ENCODE measurements around the gene PTPN11.
"Not testable (repeated sequence)": the region's sequence is repeated elsewhere in the genome, so short reads cannot be mapped to it uniquely, and the experiment has no call there.

Gene PTPN11

GRCh38 chr12:112433551-112433950 lies 14.8 kb downstream of the PTPN11 start:
- H3F3A ChIP-seq (ENCODE audit: low read depth): no peaks in the 10 kb centered on the region
- peaks cover 61% of the 10 kb centered on the region for H3K79me2 ChIP-seq (ENCODE audit: insufficient read depth, low read length)
- H3K4me1 ChIP-seq (ENCODE audit: insufficient read depth, low read length, poor library complexity, severe bottlenecking): peaks cover 11% of the 10 kb centered on the region
- peaks cover 26% of the 10 kb centered on the region for H4K20me1 ChIP-seq (ENCODE audit: insufficient read depth, low read length, poor library complexity, severe bottlenecking)
- H3K27me3 ChIP-seq (ENCODE audit: insufficient read depth, low read length, poor library complexity, severe bottlenecking): no peaks in the 10 kb centered on the region
- H2AFZ ChIP-seq (ENCODE audit: low read length): no peak overlapping the region
- no peaks in the 10 kb centered on the region for H3K9me2 ChIP-seq (replicated peaks; ENCODE audit: low read depth, low read length)
- H3K4me2 ChIP-seq (ENCODE audit: low read depth, low read length, poor library complexity, severe bottlenecking): no peak overlapping the region
- no peaks in the 10 kb centered on the region for H3K9me3 ChIP-seq (ENCODE audit: insufficient read depth, low read depth, low read length)
- no peaks in the 10 kb centered on the region for H3K36me3 ChIP-seq (ENCODE audit: insufficient read depth, low read length)
- no peak overlapping the region for H3K9ac ChIP-seq (ENCODE audit: low read depth, low read length, poor library complexity, severe bottlenecking)
- TF ChIP-seq, protein P1, sequence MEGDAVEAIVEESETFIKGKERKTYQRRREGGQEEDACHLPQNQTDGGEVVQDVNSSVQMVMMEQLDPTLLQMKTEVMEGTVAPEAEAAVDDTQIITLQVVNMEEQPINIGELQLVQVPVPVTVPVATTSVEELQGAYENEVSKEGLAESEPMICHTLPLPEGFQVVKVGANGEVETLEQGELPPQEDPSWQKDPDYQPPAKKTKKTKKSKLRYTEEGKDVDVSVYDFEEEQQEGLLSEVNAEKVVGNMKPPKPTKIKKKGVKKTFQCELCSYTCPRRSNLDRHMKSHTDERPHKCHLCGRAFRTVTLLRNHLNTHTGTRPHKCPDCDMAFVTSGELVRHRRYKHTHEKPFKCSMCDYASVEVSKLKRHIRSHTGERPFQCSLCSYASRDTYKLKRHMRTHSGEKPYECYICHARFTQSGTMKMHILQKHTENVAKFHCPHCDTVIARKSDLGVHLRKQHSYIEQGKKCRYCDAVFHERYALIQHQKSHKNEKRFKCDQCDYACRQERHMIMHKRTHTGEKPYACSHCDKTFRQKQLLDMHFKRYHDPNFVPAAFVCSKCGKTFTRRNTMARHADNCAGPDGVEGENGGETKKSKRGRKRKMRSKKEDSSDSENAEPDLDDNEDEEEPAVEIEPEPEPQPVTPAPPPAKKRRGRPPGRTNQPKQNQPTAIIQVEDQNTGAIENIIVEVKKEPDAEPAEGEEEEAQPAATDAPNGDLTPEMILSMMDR (conservative IDR thresholded peaks at IDR 0.05; ENCODE audit: low read length): no peak
- no peak for TF ChIP-seq EZH2phosphoT487 (IDR thresholded peaks at IDR 0.05; ENCODE audit: borderline replicate concordance)
- H3K4me3 ChIP-seq (ENCODE audit: low read length, poor library complexity, severe bottlenecking): no peak overlapping the region

DNA sequence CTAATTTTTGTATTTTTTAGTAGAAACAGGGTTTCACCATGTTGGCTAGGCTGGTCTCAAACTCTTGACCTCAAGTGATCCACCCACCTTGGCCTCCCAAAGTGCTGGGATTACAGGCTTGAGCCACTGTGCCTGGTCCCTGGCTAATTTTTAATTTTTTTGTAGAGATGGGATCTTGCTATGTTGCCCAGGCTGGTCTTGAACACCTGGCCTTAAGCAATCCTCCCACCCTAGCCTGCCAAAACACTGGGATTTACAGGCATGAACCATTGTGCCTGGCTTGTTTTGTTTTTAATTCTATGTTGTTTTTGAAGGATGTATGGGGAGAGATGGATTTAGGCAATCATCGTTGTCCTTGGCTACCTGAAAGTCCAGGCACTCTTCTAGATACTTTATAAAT lies 19.9 kb downstream of the PTPN11 start:
- H3F3A ChIP-seq (ENCODE audit: low read depth); H3K4me1 ChIP-seq (ENCODE audit: insufficient read depth, low read length, poor library complexity, severe bottlenecking); H3K9me2 ChIP-seq (replicated peaks; ENCODE audit: low read depth, low read length); H3K27me3 ChIP-seq (ENCODE audit: insufficient read depth, low read length, poor library complexity, severe bottlenecking); H3K9ac ChIP-seq (ENCODE audit: low read depth, low read length, poor library complexity, severe bottlenecking); H3K9me3 ChIP-seq (ENCODE audit: insufficient read depth, low read depth, low read length); H3K4me2 ChIP-seq (ENCODE audit: low read depth, low read length, poor library complexity, severe bottlenecking); H3K36me3 ChIP-seq (ENCODE audit: insufficient read depth, low read length); H2AFZ ChIP-seq (ENCODE audit: low read length); H3K4me3 ChIP-seq (ENCODE audit: low read length, poor library complexity, severe bottlenecking): not testable (repeated sequence)
- Histone ChIP-seq H3K79me2 (ENCODE audit: insufficient read depth, low read length) (peaks cover 36% of the 10 kb centered on the region; the same call in 1 of the 2 replicates), H4K20me1 (ENCODE audit: insufficient read depth, low read length, poor library complexity, severe bottlenecking) (peaks cover 13% of the 10 kb centered on the region)

- Histone ChIP-seq H3K36me3 (ENCODE audit: insufficient read depth, low read length) (no peaks in the 10 kb centered on the region), H3K9me3 (ENCODE audit: insufficient read depth, low read depth, low read length) (no peaks in the 10 kb centered on the region), H3K27me3 (ENCODE audit: insufficient read depth, low read length, poor library complexity, severe bottlenecking) (no peaks in the 10 kb centered on the region), H3K4me2 (ENCODE audit: low read depth, low read length, poor library complexity, severe bottlenecking) (no peak overlapping the region), H2AFZ (ENCODE audit: low read length) (no peak overlapping the region), H3K4me1 (ENCODE audit: insufficient read depth, low read length, poor library complexity, severe bottlenecking) (no peaks in the 10 kb centered on the region), H4K20me1 (ENCODE audit: insufficient read depth, low read length, poor library complexity, severe bottlenecking) (peaks cover 13% of the 10 kb centered on the region), H3K4me3 (ENCODE audit: low read length, poor library complexity, severe bottlenecking) (no peak overlapping the region), H3F3A (ENCODE audit: low read depth) (no peaks in the 10 kb centered on the region), H3K9me2 (replicated peaks; ENCODE audit: low read depth, low read length) (no peaks in the 10 kb centered on the region), H3K79me2 (ENCODE audit: insufficient read depth, low read length) (peaks cover 40% of the 10 kb centered on the region), H3K9ac (ENCODE audit: low read depth, low read length, poor library complexity, severe bottlenecking) (no peak overlapping the region)
- TF ChIP-seq, protein P1 (conservative IDR thresholded peaks at IDR 0.05; ENCODE audit: low read length): no peak
- TF ChIP-seq EZH2phosphoT487 (IDR thresholded peaks at IDR 0.05; ENCODE audit: borderline replicate concordance): no peak
These were observed 21.0 kb downstream of the PTPN11 start for GRCh38 chr12:112439769-112440168.

DNA sequence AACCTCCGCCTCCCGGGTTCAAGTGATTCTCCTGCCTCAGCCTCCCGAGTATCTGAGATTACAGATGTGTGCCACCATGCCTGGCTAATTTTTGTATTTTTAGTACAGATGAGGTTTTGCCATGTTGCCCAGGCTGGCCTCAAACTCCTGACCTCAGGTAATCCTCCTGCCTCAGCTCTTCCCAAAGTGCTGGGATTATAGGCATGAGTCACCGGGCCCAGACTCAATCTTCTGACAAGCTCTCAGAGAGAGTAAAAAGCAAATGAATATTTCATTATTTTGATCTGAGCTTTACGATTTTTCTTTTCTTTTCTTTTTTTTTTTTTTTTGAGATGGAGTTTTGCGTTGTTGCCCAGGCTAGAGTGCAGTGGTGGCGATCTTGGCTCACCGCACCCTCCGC lies 21.9 kb downstream of the PTPN11 start:
- peaks cover 14% of the 10 kb centered on the region for H4K20me1 ChIP-seq (ENCODE audit: insufficient read depth, low read length, poor library complexity, severe bottlenecking)
- H3K9me2 ChIP-seq (replicated peaks; ENCODE audit: low read depth, low read length): not testable (repeated sequence)
- peaks cover 42% of the 10 kb centered on the region for H3K79me2 ChIP-seq (ENCODE audit: insufficient read depth, low read length)

More for the DNA sequence above, 21.9 kb downstream of the PTPN11 start:
- H3K36me3 ChIP-seq (ENCODE audit: insufficient read depth, low read length); H3K4me2 ChIP-seq (ENCODE audit: low read depth, low read length, poor library complexity, severe bottlenecking); H3F3A ChIP-seq (ENCODE audit: low read depth); H3K4me3 ChIP-seq (ENCODE audit: low read length, poor library complexity, severe bottlenecking); H3K9me3 ChIP-seq (ENCODE audit: insufficient read depth, low read depth, low read length); H3K9ac ChIP-seq (ENCODE audit: low read depth, low read length, poor library complexity, severe bottlenecking); H2AFZ ChIP-seq (ENCODE audit: low read length); H3K4me1 ChIP-seq (ENCODE audit: insufficient read depth, low read length, poor library complexity, severe bottlenecking); H3K27me3 ChIP-seq (ENCODE audit: insufficient read depth, low read length, poor library complexity, severe bottlenecking): not testable (repeated sequence)
